Measurements from ENCODE around the gene TOP1.

TOP1 gene

GRCh38 chr20:41004531-41005360 lies 23.9 kb upstream of the TOP1 start:
- no peak for DNase-seq (ENCODE audit: low read depth)

DNA sequence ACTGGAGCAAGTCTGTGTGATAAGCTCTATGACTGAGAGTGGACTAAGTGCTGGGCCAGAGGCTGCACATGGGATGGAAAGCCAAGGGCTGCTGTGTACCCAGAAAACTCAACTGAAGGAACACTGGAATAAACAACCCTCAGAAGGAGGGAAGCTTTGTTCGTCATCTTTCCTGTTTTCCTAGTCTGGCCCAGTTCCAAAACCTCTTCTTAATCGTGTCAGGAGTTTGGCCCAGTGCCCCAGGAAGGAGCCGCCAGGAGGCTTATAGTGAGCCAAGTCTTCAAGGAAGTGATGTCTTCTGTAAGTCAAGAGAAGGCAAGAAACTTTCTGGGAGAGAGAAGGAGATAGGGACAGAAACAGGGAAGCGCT lies 23.3 kb upstream of the TOP1 start:
- DNase-seq (ENCODE audit: low read depth) = no peak

- no peak for DNase-seq (ENCODE audit: low read depth)
Observed at GRCh38 chr20:41006126-41006935, 22.3 kb upstream of the TOP1 start.

DNA sequence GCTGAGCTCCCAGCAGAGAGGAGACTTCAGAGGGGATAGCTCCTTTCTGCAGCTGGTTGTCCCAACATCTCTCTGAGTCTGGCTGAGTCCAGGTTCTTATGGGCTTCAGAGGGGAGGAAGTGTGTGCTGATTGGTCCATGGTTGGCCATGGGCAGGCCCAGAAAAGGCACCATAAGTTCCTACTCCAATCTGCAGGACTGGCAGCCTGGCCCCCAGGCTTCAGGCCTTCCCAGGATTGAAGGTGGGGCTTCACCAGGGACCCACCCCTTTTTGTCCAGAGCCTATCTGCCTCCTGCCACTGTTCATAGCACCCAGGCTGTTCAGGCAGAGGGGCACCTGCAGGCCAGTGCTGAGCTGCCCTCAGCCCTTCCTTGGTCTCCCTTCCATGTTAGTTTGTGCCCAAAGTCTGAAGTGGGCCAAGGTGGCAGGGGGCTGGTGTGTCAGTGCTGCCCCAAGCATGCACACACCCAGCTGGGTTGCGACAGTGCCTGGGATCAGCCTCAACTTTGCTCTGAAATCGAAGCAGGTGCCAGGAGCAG lies 21.6 kb upstream of the TOP1 start:
- DNase-seq (ENCODE audit: low read depth) = no peak

GRCh38 chr20:41007481-41007880 lies 21.1 kb upstream of the TOP1 start:
- DNase-seq (ENCODE audit: low read depth) = no peak

DNA sequence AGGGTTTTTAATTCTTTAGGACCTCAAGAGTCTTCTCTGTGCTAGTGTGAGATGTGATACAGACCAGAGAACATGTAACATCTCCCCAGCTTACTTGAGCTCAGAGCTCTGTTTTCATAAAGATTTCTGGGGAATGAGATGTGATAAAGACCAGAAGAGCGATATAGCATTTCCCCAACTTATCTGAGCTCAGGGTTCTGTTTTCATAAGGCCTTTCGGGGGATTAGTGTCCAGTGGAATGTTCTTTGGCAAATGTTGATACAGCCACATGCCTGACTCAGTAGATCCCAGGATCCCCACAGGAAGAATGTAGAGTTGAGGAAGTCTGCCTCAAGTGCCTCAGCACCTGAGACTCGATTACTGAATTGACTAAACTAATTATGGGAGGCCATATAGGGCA lies 18.7 kb upstream of the TOP1 start:
- DNase-seq (ENCODE audit: low read depth) = no peak

DNA sequence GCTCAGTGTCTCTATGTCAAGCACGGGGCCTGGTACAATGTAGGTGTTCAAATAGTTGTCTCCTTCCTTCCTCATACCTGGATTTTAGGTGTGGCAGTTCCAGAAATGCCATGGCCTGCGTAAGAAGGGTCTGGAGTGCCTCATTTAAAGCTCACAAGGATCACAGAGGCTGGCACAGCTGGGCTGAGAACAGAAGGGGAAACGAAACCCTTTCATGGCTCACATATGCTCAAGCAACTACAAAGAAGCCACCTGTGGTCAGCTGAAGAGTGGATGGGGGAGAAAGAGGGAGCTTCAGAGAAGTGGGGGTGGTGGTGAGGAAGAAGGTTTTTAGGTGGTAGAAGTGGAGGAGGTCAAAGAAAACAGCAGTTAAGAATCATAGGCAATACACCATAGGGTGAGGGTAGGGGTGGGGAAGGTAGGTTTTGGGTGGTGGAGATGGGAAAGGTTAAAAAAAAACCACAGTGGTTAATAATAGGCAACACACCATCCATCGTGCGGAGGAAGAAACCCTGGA lies 17.0 kb upstream of the TOP1 start:
- no peak for DNase-seq (ENCODE audit: low read depth)

DNA sequence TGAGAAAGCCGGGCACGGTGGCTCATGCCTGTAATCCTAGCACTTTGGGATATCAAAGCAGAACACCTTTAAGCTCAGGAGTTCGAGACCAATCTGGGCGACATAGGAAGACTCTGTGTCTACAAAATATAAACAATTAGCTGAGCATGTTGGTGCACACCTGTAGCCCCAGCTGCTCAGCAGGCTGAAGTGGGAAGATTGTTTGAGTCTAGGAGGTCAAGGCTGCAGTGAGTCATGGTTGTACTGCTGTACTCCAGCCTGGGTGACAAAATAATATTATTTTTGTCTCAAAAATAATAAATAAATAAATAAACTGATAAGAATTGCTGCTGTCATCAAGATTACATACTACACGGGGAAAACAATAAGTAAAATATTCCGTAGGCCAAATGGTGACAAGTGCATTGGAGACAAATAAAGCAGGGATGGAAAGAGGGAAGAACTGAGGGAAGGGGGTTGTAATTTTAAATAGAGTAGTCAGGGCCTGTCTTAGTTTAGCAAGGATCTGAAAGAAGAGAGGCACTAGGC lies 14.0 kb upstream of the TOP1 start:
- DNase-seq (ENCODE audit: low read depth) = no peak

DNA sequence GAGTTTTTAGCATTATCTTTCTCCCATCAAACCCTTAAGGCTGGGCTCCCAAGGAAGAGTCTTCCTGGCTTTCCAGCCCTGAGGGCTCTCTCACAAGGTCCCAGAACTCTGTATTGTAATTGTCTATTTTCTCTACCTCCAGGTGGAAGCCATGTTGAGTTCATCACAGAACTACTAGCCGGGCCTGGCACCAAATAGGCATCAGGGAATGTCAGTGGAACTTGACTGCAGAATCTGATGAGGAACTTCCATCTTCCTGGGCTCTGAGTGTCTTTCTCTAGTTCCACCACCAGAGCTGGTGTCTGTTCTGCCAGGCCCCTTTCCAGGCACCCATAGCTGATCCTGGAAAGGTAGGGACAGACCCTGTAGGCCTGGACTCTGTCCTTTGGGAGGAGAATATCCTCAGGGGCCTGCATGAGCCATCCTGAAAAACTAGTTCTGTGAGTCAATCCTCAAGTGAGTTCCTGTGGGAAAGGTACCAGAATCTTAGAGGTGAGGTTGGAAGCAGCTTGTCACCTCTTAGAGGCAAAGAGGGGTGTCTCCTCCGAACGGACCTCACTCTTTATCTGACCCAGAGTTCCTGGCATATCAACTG lies 11.1 kb upstream of the TOP1 start:
- no peak for DNase-seq (ENCODE audit: low read depth)

- DNase-seq (ENCODE audit: low read depth) = no peak
Observed at GRCh38 chr20:41018153-41018552, 10.5 kb upstream of the TOP1 start.

- no peak for DNase-seq (ENCODE audit: low read depth)
Observed at GRCh38 chr20:41023549-41023948, 5.1 kb upstream of the TOP1 start.

DNA sequence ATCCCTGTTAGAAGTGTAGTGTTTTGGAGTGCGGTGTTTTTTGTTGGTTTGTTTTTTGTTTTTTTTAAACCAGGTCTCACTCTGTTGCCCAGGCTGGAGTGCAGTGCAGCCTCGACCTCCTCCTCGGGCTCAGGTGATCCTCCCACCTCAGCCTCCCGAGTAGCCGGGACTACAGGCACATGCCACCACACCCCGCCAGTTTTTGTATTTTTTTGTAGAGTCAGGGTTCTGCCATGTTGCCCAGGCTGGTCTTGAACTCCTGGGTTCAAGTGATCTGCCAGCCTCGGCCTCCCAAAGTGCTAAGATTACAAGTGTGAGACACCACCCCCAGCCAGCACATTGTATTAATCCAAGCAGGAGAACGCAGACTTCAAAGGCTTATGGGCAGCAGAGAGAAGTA lies 1.3 kb upstream of the TOP1 start:
- no peak for DNase-seq (ENCODE audit: low read depth)

- no peak for DNase-seq (ENCODE audit: low read depth)
Observed at GRCh38 chr20:41027872-41028358, 707 bp upstream of the TOP1 start.

GRCh38 chr20:41029150-41029901 lies 704 bp downstream of the TOP1 start:
- no peak for DNase-seq (ENCODE audit: low read depth)

DNA sequence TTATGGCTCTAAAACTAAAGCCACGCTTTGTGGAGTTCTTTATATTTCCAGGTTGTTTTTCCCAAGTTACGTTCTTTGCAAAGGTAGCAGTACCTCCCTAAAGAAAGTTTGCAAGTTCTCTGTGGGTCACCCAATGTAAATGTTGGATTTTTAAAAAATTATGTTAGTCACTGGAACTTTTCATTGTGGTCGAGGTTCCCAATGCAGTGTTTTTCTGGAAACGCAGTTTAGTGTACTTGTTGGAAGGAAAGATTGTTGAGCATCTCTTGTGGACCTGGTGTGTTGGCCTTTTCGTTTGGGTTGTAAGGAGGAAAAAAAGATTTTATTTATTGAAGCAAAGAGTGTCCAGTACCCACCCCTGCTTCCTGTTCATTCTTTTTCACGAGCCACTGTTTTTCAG lies 1.4 kb downstream of the TOP1 start:
- no peak for DNase-seq (ENCODE audit: low read depth)

- no peak for DNase-seq (ENCODE audit: low read depth)
Observed at GRCh38 chr20:41030531-41031242, 2.1 kb downstream of the TOP1 start.

DNA sequence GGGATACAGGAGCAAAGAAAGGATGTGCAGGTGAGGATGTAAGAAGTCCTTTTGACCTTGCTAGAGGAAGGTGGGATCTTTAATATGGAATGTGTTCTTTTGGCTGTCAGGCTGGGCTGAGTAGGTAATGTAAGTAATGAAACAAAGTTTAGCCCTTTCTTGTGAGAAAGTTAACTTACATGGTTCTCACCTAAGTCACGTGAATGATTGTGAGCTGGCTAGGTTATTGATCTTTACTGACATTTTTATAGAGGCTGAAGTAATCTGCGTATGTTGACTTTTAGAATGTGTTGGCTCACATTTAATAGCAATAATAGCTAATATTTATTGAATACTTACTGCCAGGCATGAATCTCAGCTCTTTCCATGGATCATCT lies 2.6 kb downstream of the TOP1 start:
- no peak for DNase-seq (ENCODE audit: low read depth)

- DNase-seq (ENCODE audit: low read depth) = no peak
Observed at GRCh38 chr20:41032271-41032670, 3.6 kb downstream of the TOP1 start.

- no peak for DNase-seq (ENCODE audit: low read depth)
Observed at GRCh38 chr20:41034239-41034638, 5.6 kb downstream of the TOP1 start.

GRCh38 chr20:41035207-41035606 lies 6.6 kb downstream of the TOP1 start:
- DNase-seq (ENCODE audit: low read depth) = no peak

GRCh38 chr20:41037179-41037578 lies 8.6 kb downstream of the TOP1 start:
- DNase-seq (ENCODE audit: low read depth) = no peak
